ENCODE measurements around the gene ALOXE3. TPM values are rescaled to one million over a fixed set of nuclear protein-coding genes. Genes with fewer than 3 reads are reported as not detected.

ALOXE3 gene
- total RNA-seq, 1 experiment from 2014 or later = 0.13 TPM

DNA sequence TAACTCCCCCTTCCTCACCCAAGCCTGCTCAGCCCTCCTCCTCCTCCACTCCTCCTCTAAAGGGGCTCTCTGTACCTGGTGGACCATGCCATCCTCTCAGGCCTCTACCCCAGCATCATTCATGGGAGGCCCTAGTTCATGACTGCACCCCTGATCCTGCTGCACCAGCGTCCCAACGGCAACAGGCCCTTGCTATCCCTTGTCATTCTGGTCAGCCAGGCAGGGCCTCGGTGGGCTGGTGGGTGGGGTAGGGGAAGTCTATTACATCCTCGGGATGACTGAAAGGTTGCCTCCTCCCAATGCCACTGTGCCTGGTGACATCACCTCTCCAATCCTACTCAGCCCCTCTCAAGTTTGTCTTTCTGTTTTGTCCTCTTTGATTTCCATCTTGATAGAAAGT is 50.5 kb downstream of the ALOXE3 start:
- H3K23ac ChIP-seq (ENCODE audit: insufficient read length, low read depth, low read length) = no peak overlapping the region
- Mint-ChIP-seq H3K27ac (no peak overlapping the region; a peak in 1 of 7 replicates), H3K4me3 (no peak overlapping the region), H3K27me3 (ENCODE audit: low read depth) (peaks cover 91% of the 10 kb centered on the region), H3K4me1 (peaks cover 30 to 35% of the 10 kb centered on the region in 2 experiments), H3K9me3 (peaks cover 0 to 3% of the 10 kb centered on the region in 2 experiments; a peak in 3 of 5 replicates), H3K36me3 (ENCODE audit: insufficient read depth in 1 of 3, low read depth in 3 of 3) (peaks cover 0 to 2% (median 0%) of the 10 kb centered on the region in 3 experiments; a peak in 2 of 7 replicates)
- no peak overlapping the region for H4K5ac ChIP-seq (ENCODE audit: insufficient read length, low read depth, low read length)
- H3K79me2 ChIP-seq (ENCODE audit: insufficient read depth, low read length) = no peaks in the 10 kb centered on the region
- no peak overlapping the region for H2BK12ac ChIP-seq (ENCODE audit: insufficient read length, low read depth, low read length)
- H3K23me2 ChIP-seq (ENCODE audit: insufficient read length, low read depth, low read length, poor library complexity, severe bottlenecking) = peaks cover 10% of the 10 kb centered on the region
- no CpG with 5 or more reads among the region's 4 CpGs for WGBS (ENCODE audit: extremely low coverage, insufficient read length, low lambda C conversion rate)
- no peak overlapping the region for H2BK20ac ChIP-seq (ENCODE audit: low read depth, low read length, poor library complexity, severe bottlenecking)
- H3K79me1 ChIP-seq (ENCODE audit: insufficient read depth, low read depth, low read length, poor library complexity, severe bottlenecking) = no peaks in the 10 kb centered on the region
- no peak overlapping the region for H2BK15ac ChIP-seq (ENCODE audit: low read depth, low read length)
- no peak overlapping the region for H2BK5ac ChIP-seq (ENCODE audit: insufficient read length, low read length)
- TF ChIP-seq, protein P1, sequence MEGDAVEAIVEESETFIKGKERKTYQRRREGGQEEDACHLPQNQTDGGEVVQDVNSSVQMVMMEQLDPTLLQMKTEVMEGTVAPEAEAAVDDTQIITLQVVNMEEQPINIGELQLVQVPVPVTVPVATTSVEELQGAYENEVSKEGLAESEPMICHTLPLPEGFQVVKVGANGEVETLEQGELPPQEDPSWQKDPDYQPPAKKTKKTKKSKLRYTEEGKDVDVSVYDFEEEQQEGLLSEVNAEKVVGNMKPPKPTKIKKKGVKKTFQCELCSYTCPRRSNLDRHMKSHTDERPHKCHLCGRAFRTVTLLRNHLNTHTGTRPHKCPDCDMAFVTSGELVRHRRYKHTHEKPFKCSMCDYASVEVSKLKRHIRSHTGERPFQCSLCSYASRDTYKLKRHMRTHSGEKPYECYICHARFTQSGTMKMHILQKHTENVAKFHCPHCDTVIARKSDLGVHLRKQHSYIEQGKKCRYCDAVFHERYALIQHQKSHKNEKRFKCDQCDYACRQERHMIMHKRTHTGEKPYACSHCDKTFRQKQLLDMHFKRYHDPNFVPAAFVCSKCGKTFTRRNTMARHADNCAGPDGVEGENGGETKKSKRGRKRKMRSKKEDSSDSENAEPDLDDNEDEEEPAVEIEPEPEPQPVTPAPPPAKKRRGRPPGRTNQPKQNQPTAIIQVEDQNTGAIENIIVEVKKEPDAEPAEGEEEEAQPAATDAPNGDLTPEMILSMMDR (conservative IDR thresholded peaks at IDR 0.05) = no peak
- H3T11ph ChIP-seq (ENCODE audit: low read length) = no peak overlapping the region
- H3K56ac ChIP-seq (ENCODE audit: insufficient read length, low read depth, low read length) = no peak overlapping the region
- no peak overlapping the region for H3K4me2 ChIP-seq (ENCODE audit: insufficient read depth, insufficient read length, low read length)
- H4K91ac ChIP-seq (ENCODE audit: insufficient read length, low read depth, low read length) = no peak overlapping the region
- peaks cover 28% of the 10 kb centered on the region; the same call in 1 of the 2 replicates for H3K27me3 ChIP-seq (ENCODE audit: insufficient read depth, low read length)
- H3K18ac ChIP-seq (ENCODE audit: insufficient read length, low read depth, low read length) = no peak overlapping the region
- H3K4ac ChIP-seq (ENCODE audit: low read depth, low read length) = no peak overlapping the region
- H2AFZ ChIP-seq (ENCODE audit: low read length) = no peak overlapping the region
- no peaks in the 10 kb centered on the region for H4K20me1 ChIP-seq (ENCODE audit: control insufficient read depth, insufficient read depth, insufficient read length)
- H3K9ac ChIP-seq (ENCODE audit: extremely low read depth, insufficient read length, low read length) = no peak overlapping the region
- no peak overlapping the region for H2AK5ac ChIP-seq (ENCODE audit: insufficient read length, low read length)
- no peaks in the 10 kb centered on the region for H3K9me3 ChIP-seq (ENCODE audit: control insufficient read depth, low read depth, low read length)
- no peak overlapping the region for H2BK120ac ChIP-seq (ENCODE audit: low read depth, low read length, poor library complexity, severe bottlenecking)
- no peaks in the 10 kb centered on the region for H3K4me1 ChIP-seq (ENCODE audit: insufficient read depth, low read length)
- H4K8ac ChIP-seq (replicated peaks; ENCODE audit: insufficient read length, low read depth, low read length) = no peak overlapping the region
- H3K27ac ChIP-seq (ENCODE audit: insufficient read length, low read depth, low read length) = no peak overlapping the region
- no peak overlapping the region for H3K14ac ChIP-seq (ENCODE audit: insufficient read depth, low read length)
- DNase-seq = no peak

All from H9 (cell line).